Upper lobe of right lung (tissue), 1 donor: ENCODE data around the gene KCNT2. TPM values are rescaled to one million over a fixed set of nuclear protein-coding genes. Genes with fewer than 3 reads are reported as not detected.

ENCODE experiments used
- ATAC-seq: fragments of 200-7000 bp; cut with Tn5 transposase; one replicate; pipeline ENCODE4 v1.9.1; 2020; ENCODE audit warnings: mild to moderate bottlenecking, moderate library complexity
- DNase-seq: peaks from one replicate; pipeline ENCODE4 v3.0.0-alpha.2; 2020
- H3K27ac ChIP-seq: fragments of 200-600 bp; one replicate; pipeline ENCODE4 v1.8.0; 2022
- H3K27me3 ChIP-seq: fragments of 200-600 bp; one replicate; pipeline ENCODE4 v1.8.0; 2022; ENCODE audit warnings: mild to moderate bottlenecking
- H3K36me3 ChIP-seq: fragments of 200-600 bp; one replicate; pipeline ENCODE4 v1.8.0; 2022
- H3K4me1 ChIP-seq: fragments of 200-600 bp; one replicate; pipeline ENCODE4 v1.8.0; 2022
- H3K4me3 ChIP-seq: fragments of 200-600 bp; one replicate; pipeline ENCODE4 v1.8.0; 2022; ENCODE audit warnings: mild to moderate bottlenecking
- H3K9me3 ChIP-seq: fragments of 200-600 bp; one replicate; pipeline ENCODE4 v1.8.0; 2022
- CTCF ChIP-seq: fragments of 200-600 bp; IDR thresholded peaks from one replicate; pipeline ENCODE4 v1.8.0; 2022; ENCODE audit warnings: antibody characterized with exemption
- intact Hi-C: fragments of 100-400 bp; cut with DNase I; formaldehyde crosslinking; loops from one replicate; pipeline ENCODE4 v1.11.0; 2022
- total RNA-seq: library from RNA; stranded (reverse); fragmentation: NEBNext Ultra II Directional; extraction: Animal tissue kit (Norgen Biotek cat#: 25700); gene quantifications from one replicate; pipeline ENCODE4 v1.2.1, GENCODE V29; 2021
- donor health status: DM: no; HTN: yes; CAD: no; lungs with severe emphysema.

The KCNT2 gene
- total RNA-seq, 1 donor from 2014 or later, result 8.1 TPM

GRCh38 chr1:196357913-196358312, 250.3 kb downstream of the KCNT2 start:
- H3K36me3 ChIP-seq, result no peaks in the 10 kb centered on the region
- H3K9me3 ChIP-seq, result no peaks in the 10 kb centered on the region
- H3K27ac ChIP-seq, result no peak overlapping the region
- no peak for DNase-seq
- H3K4me1 ChIP-seq, result no peaks in the 10 kb centered on the region
- intact Hi-C loops, result no loop called here
- no peak for TF ChIP-seq CTCF
- H3K4me3 ChIP-seq, result no peak overlapping the region
- ATAC-seq, result no peak
- H3K27me3 ChIP-seq, result no peaks in the 10 kb centered on the region

- no peaks in the 10 kb centered on the region for H3K36me3 ChIP-seq
- DNase-seq (no peak), ATAC-seq (no peak)
- H3K27me3 ChIP-seq, result no peaks in the 10 kb centered on the region
- no peak overlapping the region for H3K27ac ChIP-seq
- no peaks in the 10 kb centered on the region for H3K9me3 ChIP-seq
- no peaks in the 10 kb centered on the region for H3K4me1 ChIP-seq
- intact Hi-C loops, result no loop called here
- peak; percentile 46 for TF ChIP-seq CTCF
- no peak overlapping the region for H3K4me3 ChIP-seq
Observed at GRCh38 chr1:196355206-196355786, 252.9 kb downstream of the KCNT2 start.

- intact Hi-C loops, result no loop called here
- no peak for TF ChIP-seq CTCF
- Histone ChIP-seq H3K4me3 (no peak overlapping the region), H3K27ac (no peak overlapping the region), H3K36me3 (no peaks in the 10 kb centered on the region), H3K9me3 (no peaks in the 10 kb centered on the region), H3K4me1 (no peaks in the 10 kb centered on the region), H3K27me3 (no peaks in the 10 kb centered on the region)
- no peak for DNase-seq
- ATAC-seq, result no peak
Observed at GRCh38 chr1:196344453-196344852, 263.8 kb downstream of the KCNT2 start.

GRCh38 chr1:196324345-196324744, 283.9 kb downstream of the KCNT2 start:
- H3K9me3 ChIP-seq, result no peaks in the 10 kb centered on the region
- H3K36me3 ChIP-seq, result no peaks in the 10 kb centered on the region
- H3K27ac ChIP-seq, result no peak overlapping the region
- TF ChIP-seq CTCF, result no peak
- H3K4me3 ChIP-seq, result no peak overlapping the region
- no peaks in the 10 kb centered on the region for H3K27me3 ChIP-seq
- no peaks in the 10 kb centered on the region for H3K4me1 ChIP-seq
- DNase-seq (no peak), ATAC-seq (no peak)
- intact Hi-C loops, result no loop called here

GRCh38 chr1:196323869-196324268, 284.4 kb downstream of the KCNT2 start:
- ATAC-seq, result no peak

More at GRCh38 chr1:196323869-196324268, 284.4 kb downstream of the KCNT2 start:
- Histone ChIP-seq H3K36me3 (no peaks in the 10 kb centered on the region), H3K4me3 (no peak overlapping the region), H3K4me1 (no peaks in the 10 kb centered on the region), H3K27me3 (no peaks in the 10 kb centered on the region), H3K9me3 (no peaks in the 10 kb centered on the region), H3K27ac (no peak overlapping the region)
- TF ChIP-seq CTCF, result no peak
- DNase-seq, result no peak
- intact Hi-C loops, result no loop called here
